Psoas muscle (tissue), 8 donors: ENCODE measurements around the gene PLD3. TPM values are rescaled to one million over a fixed set of nuclear protein-coding genes. Genes with fewer than 3 reads are reported as not detected.

Experiments
- ATAC-seq, 4 donors: fragments of 200-7000 bp; cut with Tn5 transposase; one replicate each; pipeline ENCODE4 v1.9.1; 2020; ENCODE audit warnings: moderate library complexity in 3 of 4, mild to moderate bottlenecking in 2 of 4
- DNase-seq, 2 donors: peaks; one replicate each; pipeline ENCODE4 v3.0.0-alpha.2; 2020
- H3K27ac ChIP-seq: fragments of 200-600 bp; one replicate; pipeline ENCODE4 v1.8.0; 2022
- H3K27me3 ChIP-seq, 3 donors: fragments of 200-600 bp in 1 of 3; one replicate each; pipeline versions ENCODE4 v1.6.1 to v1.8.0; 2013 to 2022; ENCODE audit warnings: low read length in 2 of 3, mild to moderate bottlenecking in 2 of 3, moderate library complexity in 1 of 3; ENCODE audit not compliant: insufficient read depth in 3 of 3
- H3K36me3 ChIP-seq, 2 donors: fragments of 200-600 bp in 1 of 2; one replicate each; pipeline versions ENCODE4 v1.6.1 to v1.8.0; 2013 to 2022; ENCODE audit warnings: low read depth in 1 of 2, mild to moderate bottlenecking in 1 of 2, moderate library complexity in 1 of 2; ENCODE audit not compliant: insufficient read depth in 1 of 2
- H3K4me1 ChIP-seq: fragments of 200-600 bp; one replicate; pipeline ENCODE4 v1.8.0; 2022
- H3K4me3 ChIP-seq: fragments of 200-600 bp; one replicate; pipeline ENCODE4 v1.8.0; 2022; ENCODE audit warnings: mild to moderate bottlenecking
- H3K9me3 ChIP-seq: fragments of 200-600 bp; one replicate; pipeline ENCODE4 v1.8.0; 2022
- WGBS, 3 donors: extraction: QIAGEN DNeasy Blood & Tissue Kit; methylation state at CpG; one replicate each; pipeline versions ENCODE4 v1.1.6 to v1.1.7; 2013; 5-methylcytosine and 5-hydroxymethylcytosine counted together
- intact Hi-C, 2 donors: fragments of 100-400 bp; cut with DNase I; formaldehyde crosslinking; loops; one replicate each; pipeline versions ENCODE4 v1.11.0 to v1.14.2; 2022
- polyA plus RNA-seq, 3 donors: library from polyadenylated mRNA; stranded (reverse); fragments of 200-250 nt; gene quantifications; one replicate each; pipeline ENCODE4 v1.2.3, GENCODE V29; 2013
- total RNA-seq, 4 donors: library from RNA; stranded (reverse); fragmentation: NEBNext Ultra II Directional in 2 of 4; extraction: Animal tissue kit (Norgen Biotek cat#: 25700) in 2 of 4; gene quantifications; one replicate each; pipeline versions ENCODE4 v1.2.1 to v1.2.4, GENCODE V29; 2021 to 2023
- TF ChIP-seq, protein P1 (sequence below): fragments of 200-600 bp; IDR thresholded peaks from one replicate; pipeline ENCODE4 v1.8.0; 2022; ENCODE audit warnings: antibody characterized with exemption
- donor health status: healthy with polysubstance abuse.
- donor health status: DM: no; HTN: no; CAD: no; lungs with moderate emphysema.
- donor health status: Bipolar disorder and iron deficiency.
- donor health status: healthy.
- donor health status: DM: yes; HTN: yes; CAD: no.
- donor health status: DM: no; HTN: no; CAD: no.
- donor health status: DM: no; HTN: no; CAD: no.
- donor health status: DM: yes; HTN: yes; CAD: no.

PLD3 gene
- total and polyA plus RNA-seq, 7 donors = 60.2 to 116 (median 84.2) TPM

DNA sequence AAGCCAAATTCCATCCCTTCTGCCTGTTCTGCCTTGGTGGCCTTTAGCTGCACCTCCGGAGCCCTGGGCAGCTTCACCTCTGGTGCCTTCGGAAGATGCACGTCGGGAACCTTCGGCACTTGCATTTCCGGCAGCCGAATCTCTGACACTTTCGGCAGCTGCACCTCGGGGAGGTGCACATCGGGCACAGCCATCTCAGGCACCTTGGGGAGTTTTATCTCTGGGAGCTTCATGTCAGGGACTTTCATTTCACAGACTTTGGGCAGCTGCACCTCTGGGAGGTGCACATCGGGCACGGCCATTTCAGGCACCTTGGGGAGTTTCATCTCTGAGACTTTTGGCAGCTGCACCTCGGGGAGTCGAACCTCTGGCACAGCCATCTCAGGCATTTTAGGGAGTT, 47.5 kb downstream of the PLD3 start:
- ATAC-seq (no peak), DNase-seq (no peak)
- Histone ChIP-seq H3K36me3 (no peaks in the 10 kb centered on the region), H3K9me3 (no peaks in the 10 kb centered on the region), H3K27me3 (no peaks in the 10 kb centered on the region), H3K4me1 (no peaks in the 10 kb centered on the region), H3K27ac (no peak overlapping the region), H3K4me3 (no peak overlapping the region)
- WGBS, 3 donors = 83 to 86% (median 84%) methylated on average over 14 of the region's 14 CpGs
- TF ChIP-seq, protein P1, sequence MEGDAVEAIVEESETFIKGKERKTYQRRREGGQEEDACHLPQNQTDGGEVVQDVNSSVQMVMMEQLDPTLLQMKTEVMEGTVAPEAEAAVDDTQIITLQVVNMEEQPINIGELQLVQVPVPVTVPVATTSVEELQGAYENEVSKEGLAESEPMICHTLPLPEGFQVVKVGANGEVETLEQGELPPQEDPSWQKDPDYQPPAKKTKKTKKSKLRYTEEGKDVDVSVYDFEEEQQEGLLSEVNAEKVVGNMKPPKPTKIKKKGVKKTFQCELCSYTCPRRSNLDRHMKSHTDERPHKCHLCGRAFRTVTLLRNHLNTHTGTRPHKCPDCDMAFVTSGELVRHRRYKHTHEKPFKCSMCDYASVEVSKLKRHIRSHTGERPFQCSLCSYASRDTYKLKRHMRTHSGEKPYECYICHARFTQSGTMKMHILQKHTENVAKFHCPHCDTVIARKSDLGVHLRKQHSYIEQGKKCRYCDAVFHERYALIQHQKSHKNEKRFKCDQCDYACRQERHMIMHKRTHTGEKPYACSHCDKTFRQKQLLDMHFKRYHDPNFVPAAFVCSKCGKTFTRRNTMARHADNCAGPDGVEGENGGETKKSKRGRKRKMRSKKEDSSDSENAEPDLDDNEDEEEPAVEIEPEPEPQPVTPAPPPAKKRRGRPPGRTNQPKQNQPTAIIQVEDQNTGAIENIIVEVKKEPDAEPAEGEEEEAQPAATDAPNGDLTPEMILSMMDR = no peak
- intact Hi-C loops = loop anchor here (5.0 kb wide), 1 partner anchor 39 kb away; no protein-coding TSS in a partner anchor

DNA sequence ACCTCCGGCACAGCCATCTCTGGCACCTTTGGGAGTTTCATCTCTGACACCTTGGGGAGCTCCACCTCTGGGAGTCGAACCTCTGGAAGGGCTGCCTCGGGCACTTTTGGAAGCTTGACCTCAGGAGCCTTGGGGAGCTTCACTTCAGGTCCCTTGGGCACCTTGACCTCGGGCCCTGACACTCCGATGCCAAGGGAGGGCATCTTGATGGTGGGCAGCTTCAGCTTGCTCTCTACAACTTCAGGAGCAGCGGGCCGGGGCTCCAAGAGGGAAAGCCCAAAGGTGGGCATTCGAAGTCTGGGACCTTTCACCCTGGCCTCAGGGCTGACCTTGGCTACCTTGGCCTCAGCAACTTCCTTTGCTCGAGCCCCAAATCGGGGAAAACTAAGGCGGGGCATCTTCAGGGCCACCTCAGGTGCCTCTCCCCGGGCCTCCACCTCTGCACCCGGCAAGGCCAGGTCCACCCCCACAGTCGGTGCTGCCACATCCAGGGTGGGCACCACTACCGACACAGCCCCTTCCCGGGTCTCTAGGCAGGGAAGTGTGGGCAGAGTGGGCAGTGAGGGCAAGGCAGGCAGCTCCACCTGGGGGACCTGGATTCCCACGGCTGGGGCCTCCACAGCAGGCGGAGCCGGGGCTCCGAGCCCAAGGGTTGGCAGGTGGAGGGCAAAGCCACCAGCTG, 48.5 kb downstream of the PLD3 start:
- Histone ChIP-seq H3K4me1 (no peaks in the 10 kb centered on the region), H3K36me3 (no peaks in the 10 kb centered on the region), H3K4me3 (no peak overlapping the region), H3K27ac (no peak overlapping the region), H3K27me3 (no peaks in the 10 kb centered on the region), H3K9me3 (no peaks in the 10 kb centered on the region)
- no peak for ATAC-seq
- TF ChIP-seq, protein P1 = no peak
- 86 to 92% (median 91%) methylated on average over 17 to 20 of the region's 20 CpGs for WGBS, 3 donors
- intact Hi-C loops = loop anchor here (5.0 kb wide), 1 partner anchor 40 kb away; no protein-coding TSS in a partner anchor
- DNase-seq = no peak

GRCh38 chr19:40397568-40397906, 49.0 kb downstream of the PLD3 start:
- no peak for DNase-seq
- intact Hi-C loops = loop anchor here (5.0 kb wide), 1 partner anchor 40 kb away; no protein-coding TSS in a partner anchor
- Histone ChIP-seq H3K9me3 (no peaks in the 10 kb centered on the region), H3K36me3 (no peaks in the 10 kb centered on the region), H3K27me3 (no peaks in the 10 kb centered on the region), H3K4me1 (no peaks in the 10 kb centered on the region), H3K4me3 (no peak overlapping the region), H3K27ac (no peak overlapping the region)
- TF ChIP-seq, protein P1 = no peak
- 93 to 96% (median 95%) methylated on average over 19 to 22 of the region's 22 CpGs for WGBS, 3 donors
- no peak for ATAC-seq

DNA sequence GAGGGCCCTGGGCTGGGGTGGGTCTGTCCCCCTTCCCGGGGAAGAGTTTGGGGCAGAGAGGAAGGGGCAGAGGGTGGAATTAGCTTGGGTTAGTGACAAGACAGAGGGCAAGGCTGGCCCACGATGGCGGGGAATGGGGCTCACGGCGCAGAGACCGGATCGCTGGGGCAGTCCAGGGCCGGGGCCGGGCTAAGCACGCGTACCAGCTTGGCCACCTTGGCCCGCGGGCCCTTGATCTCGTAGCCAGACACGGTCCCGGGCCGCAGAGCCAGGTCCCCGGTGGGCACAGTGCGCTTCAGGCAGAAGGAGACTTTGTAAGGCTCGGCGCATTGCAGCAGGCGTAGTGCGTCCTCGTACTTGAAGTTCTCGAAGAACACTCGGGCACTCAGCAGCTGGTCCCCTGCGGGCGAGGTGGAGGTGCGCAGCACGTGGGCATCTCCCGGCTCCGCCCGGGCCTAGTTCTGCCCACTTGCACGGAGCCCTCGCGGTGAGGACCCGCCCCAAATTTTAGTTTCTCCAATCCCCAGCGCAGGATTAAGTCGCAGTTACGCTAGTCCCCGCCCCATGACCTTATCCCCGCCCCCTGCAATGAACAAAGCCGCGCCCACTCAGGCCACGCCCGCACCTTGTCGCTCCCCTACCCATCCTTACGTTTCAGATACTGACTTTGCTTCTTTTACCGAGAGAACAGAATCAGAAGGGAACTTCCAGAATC, 50.1 kb downstream of the PLD3 start:
- no peak for DNase-seq
- no peak overlapping the region for H3K27ac ChIP-seq
- H3K4me3 ChIP-seq = no peak overlapping the region
- TF ChIP-seq, protein P1 = no peak
- no peaks in the 10 kb centered on the region for H3K9me3 ChIP-seq
- no peaks in the 10 kb centered on the region for H3K4me1 ChIP-seq
- intact Hi-C loops = loop anchor here (5.0 kb wide), 1 partner anchor 41 kb away; no protein-coding TSS in a partner anchor
- no peaks in the 10 kb centered on the region for H3K27me3 ChIP-seq
- H3K36me3 ChIP-seq = no peaks in the 10 kb centered on the region
- peak; percentile 37 to 63 (median 51) for ATAC-seq
- 55 to 57% (median 56%) methylated on average over 47 to 49 of the region's 49 CpGs for WGBS, 3 donors
